GM19438 (cell line): ENCODE results near the gene CYP27A1.

Experiments
- ATAC-seq: cut with Tn5 transposase; IDR thresholded peaks from one replicate; pipeline ENCODE4 v1.9.1; 2021; ENCODE audit warnings: low read depth; ENCODE audit not compliant: unreplicated experiment

Gene CYP27A1

GRCh38 chr2:218781691-218782527, at the start of gene CYP27A1:
TSS of gene CYP27A1 (plus strand) at chr2:218782147. CDS start at chr2:218782183, 36 bp downstream.
- ATAC-seq: no peak

GRCh38 chr2:218732761-218733158, 49.2 kb upstream of the CYP27A1 start:
- no peak for ATAC-seq

- ATAC-seq: no peak
Measured at GRCh38 chr2:218733171-218734021, 48.6 kb upstream of the CYP27A1 start.

GRCh38 chr2:218734190-218734975, 47.6 kb upstream of the CYP27A1 start:
- no peak for ATAC-seq

GRCh38 chr2:218736531-218736930, 45.4 kb upstream of the CYP27A1 start:
- ATAC-seq: no peak

GRCh38 chr2:218743068-218743467, 38.9 kb upstream of the CYP27A1 start:
- ATAC-seq: no peak

- no peak for ATAC-seq
Measured at GRCh38 chr2:218744615-218745014, 37.3 kb upstream of the CYP27A1 start.

- no peak for ATAC-seq
Measured at GRCh38 chr2:218745160-218745558, 36.8 kb upstream of the CYP27A1 start.

GRCh38 chr2:218745559-218746469, 36.1 kb upstream of the CYP27A1 start:
- ATAC-seq: no peak

GRCh38 chr2:218746470-218746795, 35.5 kb upstream of the CYP27A1 start:
- no peak for ATAC-seq

GRCh38 chr2:218746960-218747359, 35.0 kb upstream of the CYP27A1 start:
- ATAC-seq: no peak

GRCh38 chr2:218748741-218749441, 33.1 kb upstream of the CYP27A1 start:
- no peak for ATAC-seq

- no peak for ATAC-seq
Measured at GRCh38 chr2:218754201-218754600, 27.7 kb upstream of the CYP27A1 start.

- ATAC-seq: no peak
Measured at GRCh38 chr2:218754781-218755180, 27.2 kb upstream of the CYP27A1 start.

GRCh38 chr2:218755198-218755566, 26.8 kb upstream of the CYP27A1 start:
- ATAC-seq: no peak

- no peak for ATAC-seq
Measured at GRCh38 chr2:218755567-218756404, 26.2 kb upstream of the CYP27A1 start.

- no peak for ATAC-seq
Measured at GRCh38 chr2:218756599-218757377, 25.2 kb upstream of the CYP27A1 start.

- no peak for ATAC-seq
Measured at GRCh38 chr2:218761795-218762194, 20.2 kb upstream of the CYP27A1 start.
